Upper lobe of left lung (tissue), 4 donors: ENCODE results near the gene ABR.
A peak's percentile ranks its signal among the peaks of the same experiment; 100 is the strongest.

ENCODE experiments used
- CTCF ChIP-seq, 6 experiments: fragments of 450-650 bp in 4 of 6; fragments of 200-600 bp in 2 of 6; sonication (generic) in 2 of 6; IDR thresholded peaks; one replicate each; pipeline ENCODE4 v1.5.1; 2016 to 2019; ENCODE audit warnings: antibody characterized with exemption in 6 of 6
- POLR2A ChIP-seq, 4 donors: fragments of 450-650 bp; IDR thresholded peaks; one replicate each; pipeline ENCODE4 v1.5.1; 2016 to 2017; ENCODE audit warnings: antibody characterized with exemption in 4 of 4, mild to moderate bottlenecking in 2 of 4
- POLR2AphosphoS5 ChIP-seq, 2 donors: sonication (generic); formaldehyde crosslinking; IDR thresholded peaks; one replicate each; pipeline ENCODE4 v1.5.1; 2017; ENCODE audit warnings: antibody characterized with exemption in 2 of 2

GRCh38 chr17:1010586-1010985 is 169.2 kb downstream of the ABR start:
- TF ChIP-seq CTCF (IDR thresholded peaks at IDR 0.05) (no peak), POLR2A (IDR thresholded peaks at IDR 0.05) (no peak), POLR2AphosphoS5 (IDR thresholded peaks at IDR 0.05) (peak in 1 of 2 donors; percentile 13)
